IMR-90 (cell line): Measurements from ENCODE around the gene IQCK. TPM values are rescaled to one million over a fixed set of nuclear protein-coding genes. Genes with fewer than 3 reads are reported as not detected.

Source experiments
- ATAC-seq: fragments of 200-7000 bp; cut with Tn5 transposase; 2 replicates; pipeline ENCODE4 v1.9.1; 2020; ENCODE audit warnings: low read depth, mild to moderate bottlenecking, moderate library complexity
- BruUV-seq: library from RNA; stranded (reverse); fragments of 400-500 nt; replicated peaks from 2 replicates; lab custom pipeline; 2021; lab: Mats Ljungman, UMichigan
- CTCF ChIA-PET: fragments of 300-600 bp; formaldehyde crosslinking; extraction: SDS; loops from one replicate; lab custom pipeline; 2021; ENCODE audit warnings: antibody characterized with exemption; lab: Yijun Ruan, JAX
- POLR2A ChIA-PET: fragments of 300-600 bp; sonication (Branson Sonifier 250); formaldehyde crosslinking; loops from one replicate; lab custom pipeline; 2022; ENCODE audit warnings: antibody characterized with exemption; ENCODE audit not compliant: unreplicated experiment; lab: Charles Lee
- DNase-seq: peaks from one replicate; pipeline ENCODE4 v3.0.0; 2013
- H2AFZ ChIP-seq: replicated peaks from 2 replicates; pipeline ENCODE3; 2013; ENCODE audit warnings: low read length, mild to moderate bottlenecking; ENCODE audit not compliant: poor library complexity
- H2AK5ac ChIP-seq: 2 replicates; pipeline ENCODE4 v1.6.1; 2013; ENCODE audit warnings: low read depth, low read length, inconsistent platforms
- H2AK9ac ChIP-seq: replicated peaks from 2 replicates; pipeline ENCODE3; 2013; ENCODE audit warnings: mild to moderate bottlenecking, low read depth, low read length, moderate library complexity; ENCODE audit not compliant: poor library complexity
- H2BK120ac ChIP-seq: 2 replicates; pipeline ENCODE4 v1.6.1; 2013; ENCODE audit warnings: low read depth, low read length, inconsistent platforms
- H2BK15ac ChIP-seq: 3 replicates; pipeline ENCODE4 v1.6.1; 2013; ENCODE audit warnings: low read depth, low read length, inconsistent platforms
- H2BK20ac ChIP-seq: 2 replicates; pipeline ENCODE4 v1.6.1; 2013; ENCODE audit warnings: low read depth, mild to moderate bottlenecking, inconsistent platforms, low read length, moderate library complexity
- H2BK5ac ChIP-seq: 2 replicates; pipeline ENCODE4 v1.6.1; 2013; ENCODE audit warnings: mild to moderate bottlenecking, low read depth, low read length, inconsistent platforms; ENCODE audit not compliant: poor library complexity, severe bottlenecking
- H3K14ac ChIP-seq: replicated peaks from 2 replicates; pipeline ENCODE4 v1.6.1; 2013; ENCODE audit warnings: low read depth, low read length, inconsistent platforms
- H3K18ac ChIP-seq: 2 replicates; pipeline ENCODE4 v1.6.1; 2013; ENCODE audit warnings: low read depth, low read length, control low read depth
- H3K23ac ChIP-seq: 2 replicates; pipeline ENCODE4 v1.6.1; 2013; ENCODE audit warnings: low read depth, low read length, inconsistent platforms
- H3K27ac ChIP-seq: 2 replicates; pipeline ENCODE4 v1.5.1; 2013; ENCODE audit warnings: mild to moderate bottlenecking, control low read depth, low read length; ENCODE audit not compliant: insufficient read depth
- H3K27me3 ChIP-seq: 2 replicates; pipeline ENCODE4 v1.6.1; 2013; ENCODE audit warnings: low read length; ENCODE audit not compliant: control insufficient read depth, insufficient read depth
- H3K36me3 ChIP-seq: 2 replicates; pipeline ENCODE4 v1.6.1; 2013; ENCODE audit warnings: low read length, mixed read lengths; ENCODE audit not compliant: control insufficient read depth, insufficient read depth
- H3K4ac ChIP-seq: 2 replicates; pipeline ENCODE4 v1.6.1; 2013; ENCODE audit warnings: low read depth, low read length, inconsistent platforms
- H3K4me1 ChIP-seq: 2 replicates; pipeline ENCODE4 v1.6.1; 2013; ENCODE audit warnings: low read length, mixed read lengths; ENCODE audit not compliant: control insufficient read depth, insufficient read depth
- H3K4me2 ChIP-seq: 2 replicates; pipeline ENCODE4 v1.6.1; 2013; ENCODE audit warnings: low read depth, mild to moderate bottlenecking, control low read depth, low read length, moderate library complexity
- H3K4me3 ChIP-seq: 2 replicates; pipeline ENCODE4 v1.5.1; 2013; ENCODE audit warnings: low read depth, mild to moderate bottlenecking, control low read depth, low read length, moderate library complexity; ENCODE audit not compliant: insufficient read depth
- H3K56ac ChIP-seq: 2 replicates; pipeline ENCODE4 v1.6.1; 2013; ENCODE audit warnings: low read length, inconsistent platforms; ENCODE audit not compliant: insufficient read depth; ENCODE audit errors: extremely low read depth
- H3K79me1 ChIP-seq, 2 experiments: 2 replicates each; pipeline ENCODE4 v1.6.1; 2013; ENCODE audit warnings: low read length in 2 of 2, inconsistent platforms in 1 of 2, low read depth in 1 of 2
- H3K9ac ChIP-seq: 2 replicates; pipeline ENCODE4 v1.6.1; 2013; ENCODE audit warnings: low read depth, low read length, control low read depth
- H3K9me1 ChIP-seq: 2 replicates; pipeline ENCODE4 v1.6.1; 2013; ENCODE audit warnings: low read length, inconsistent platforms; ENCODE audit not compliant: insufficient read depth
- H3K9me3 ChIP-seq: 2 replicates; pipeline ENCODE4 v1.6.1; 2013; ENCODE audit warnings: low read length; ENCODE audit not compliant: control insufficient read depth, insufficient read depth
- H4K20me1 ChIP-seq: 2 replicates; pipeline ENCODE4 v1.6.1; 2013; ENCODE audit warnings: low read length, inconsistent platforms; ENCODE audit not compliant: insufficient read depth
- H4K5ac ChIP-seq: 2 replicates; pipeline ENCODE4 v1.6.1; 2013; ENCODE audit warnings: mild to moderate bottlenecking, low read depth, low read length, control low read depth
- H4K8ac ChIP-seq, 2 experiments: 2 replicates each; pipeline ENCODE4 v1.6.1; 2013; ENCODE audit warnings: low read depth in 2 of 2, low read length in 2 of 2, control low read depth in 1 of 2, inconsistent platforms in 1 of 2
- H4K91ac ChIP-seq: 2 replicates; pipeline ENCODE4 v1.6.1; 2013; ENCODE audit warnings: low read depth, low read length, inconsistent platforms; ENCODE audit not compliant: insufficient read depth
- BHLHE40 ChIP-seq: fragments of 150-350 bp; IDR thresholded peaks from 2 replicates; pipeline ENCODE4 v1.6.1; 2016; ENCODE audit warnings: mild to moderate bottlenecking, low read depth, low read length
- CEBPB ChIP-seq: IDR thresholded peaks from 2 replicates; pipeline ENCODE4 v1.6.1; 2012; ENCODE audit warnings: low read depth, low read length, improper control_type of control experiment
- CHD1 ChIP-seq: IDR thresholded peaks from 2 replicates; pipeline ENCODE4 v1.6.1; 2012; ENCODE audit warnings: low read depth, low read length, improper control_type of control experiment
- CTCF ChIP-seq: conservative IDR thresholded peaks from 2 replicates; pipeline ENCODE4 v1.5.1; 2012; ENCODE audit warnings: mild to moderate bottlenecking, low read depth, low read length, improper control_type of control experiment
- FOS ChIP-seq: fragments of 150-350 bp; IDR thresholded peaks from 2 replicates; pipeline ENCODE4 v1.6.1; 2016; ENCODE audit warnings: low read depth, low read length
- MAFK ChIP-seq: IDR thresholded peaks from 2 replicates; pipeline ENCODE4 v1.6.1; 2012; ENCODE audit warnings: low read depth, low read length, improper control_type of control experiment
- MAZ ChIP-seq: IDR thresholded peaks from 2 replicates; pipeline ENCODE4 v1.6.1; 2012; ENCODE audit warnings: low read depth, mild to moderate bottlenecking, low read length, improper control_type of control experiment, moderate library complexity, borderline replicate concordance
- MXI1 ChIP-seq: IDR thresholded peaks from 2 replicates; pipeline ENCODE4 v1.6.1; 2012; ENCODE audit warnings: low read depth, mild to moderate bottlenecking, low read length, moderate library complexity, borderline replicate concordance
- NFE2L2 ChIP-seq: fragments of 150-350 bp; IDR thresholded peaks from 2 replicates; pipeline ENCODE4 v1.6.1; 2016; ENCODE audit warnings: low read depth, mild to moderate bottlenecking, low read length
- POLR2A ChIP-seq: IDR thresholded peaks from 2 replicates; pipeline ENCODE4 v1.6.1; 2012; ENCODE audit warnings: mild to moderate bottlenecking, low read depth, low read length
- RAD21 ChIP-seq: IDR thresholded peaks from 2 replicates; pipeline ENCODE4 v1.6.1; 2012; ENCODE audit warnings: low read length, improper control_type of control experiment
- RCOR1 ChIP-seq: IDR thresholded peaks from 2 replicates; pipeline ENCODE4 v1.6.1; 2012; ENCODE audit warnings: mild to moderate bottlenecking, low read length, improper control_type of control experiment; ENCODE audit not compliant: insufficient replicate concordance
- RFX5 ChIP-seq: IDR thresholded peaks from 2 replicates; pipeline ENCODE4 v1.8.0; 2012; ENCODE audit warnings: low read depth, mild to moderate bottlenecking, low read length, moderate library complexity
- SMC3 ChIP-seq: fragments of 150-350 bp; IDR thresholded peaks from 2 replicates; pipeline ENCODE4 v1.6.1; 2016; ENCODE audit warnings: low read depth, mild to moderate bottlenecking, antibody characterized with exemption, low read length, moderate library complexity
- WGBS, 2 experiments: methylation state at CpG; one replicate each; pipeline versions ENCODE4 v1.1.5 to v1.1.7; 2013; ENCODE audit warnings: missing lambda C conversion rate in 2 of 2; ENCODE audit not compliant: insufficient read length in 1 of 2; ENCODE audit errors: extremely low coverage in 2 of 2; 5-methylcytosine and 5-hydroxymethylcytosine counted together
- dilution Hi-C: fragments of 300-500 bp; cut with HindIII; formaldehyde crosslinking; loops from one replicate; pipeline ENCODE4 v1.14.3; 2018; ENCODE audit warnings: low sequenced_read_pairs; ENCODE audit not compliant: unreplicated experiment
- in situ Hi-C: fragments of 300-500 bp; cut with MboI; formaldehyde crosslinking; loops from 3 replicates; pipeline ENCODE4 v1.14.3; 2019; ENCODE audit warnings: low sequenced_read_pairs, inconsistent platforms, mixed read lengths
- intact Hi-C: fragments of 100-400 bp; cut with micrococcal nuclease; formaldehyde crosslinking; loops from 2 replicates; pipeline ENCODE4 v1.10.0; 2022
- polyA plus RNA-seq, 3 experiments: library from polyadenylated mRNA; depleted of rRNA; stranded (reverse); fragments of >200 nt; gene quantifications; 2 replicates each; pipeline ENCODE4 v1.2.3, GENCODE V29; 2012; ENCODE audit warnings: low replicate concordance in 1 of 3
- total RNA-seq: library from RNA; depleted of rRNA; stranded (reverse); fragments of >200 nt; gene quantifications from 2 replicates; pipeline ENCODE4 v1.2.3, GENCODE V29; 2012
- TF ChIP-seq, protein P1 (sequence below): fragments of 150-350 bp; IDR thresholded peaks from 2 replicates; pipeline ENCODE4 v1.6.1; 2016; ENCODE audit warnings: low read depth, mild to moderate bottlenecking, low read length, moderate library complexity, borderline replicate concordance
- TF ChIP-seq, protein P2 (sequence below): fragments of 150-350 bp; IDR thresholded peaks from 2 replicates; pipeline ENCODE4 v1.6.1; 2017; ENCODE audit warnings: mild to moderate bottlenecking, antibody characterized with exemption, low read length, low read depth

Gene IQCK
- total and polyA plus RNA-seq, 2 of the 4 experiments (the other 2 are of a cell fraction): 4.1 to 5.4 TPM

DNA sequence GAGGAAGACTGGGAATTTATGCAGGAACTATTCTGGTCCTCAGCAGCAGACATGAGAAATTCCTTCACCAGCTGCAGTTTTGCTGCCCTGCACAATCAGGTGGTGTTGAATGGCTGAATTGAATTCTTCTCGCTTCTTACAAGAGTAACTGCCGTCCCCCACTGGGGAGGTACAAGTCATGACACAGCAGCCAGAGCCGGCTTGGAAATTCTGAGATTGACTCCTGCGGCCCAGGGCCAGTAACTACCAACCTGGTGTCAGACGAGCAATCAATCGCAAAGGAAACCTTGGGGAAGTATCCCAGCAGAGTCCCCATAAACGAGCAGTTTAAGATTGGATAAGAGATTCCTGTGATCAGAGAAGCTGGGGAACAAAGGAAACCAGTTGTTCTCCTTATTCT lies 30.8 kb upstream of the IQCK start:
- no peak overlapping the region for H4K91ac ChIP-seq

More for the DNA sequence above, 30.8 kb upstream of the IQCK start:
- no peak overlapping the region for H4K5ac ChIP-seq
- CTCF ChIA-PET: no interaction called here
- DNase-seq: no peak
- H3K4ac ChIP-seq: no peak overlapping the region
- no peak overlapping the region for H2BK120ac ChIP-seq
- in situ Hi-C loops (no loop called here), intact Hi-C loops (no loop called here), dilution Hi-C loops (no loop called here)
- H3K4me1 ChIP-seq: no peaks in the 10 kb centered on the region
- POLR2A ChIA-PET: no interaction called here
- no peak overlapping the region for H3K23ac ChIP-seq
- H3K9ac ChIP-seq: no peak overlapping the region
- no TSS peak for BruUV-seq
- no peak overlapping the region for H2AK5ac ChIP-seq
- H3K27ac ChIP-seq: no peak overlapping the region
- peaks cover 51% of the 10 kb centered on the region for H3K36me3 ChIP-seq
- H3K18ac ChIP-seq: no peak overlapping the region
- no peak overlapping the region for H3K56ac ChIP-seq
- no peak overlapping the region for H2BK5ac ChIP-seq
- no peak overlapping the region for H4K8ac ChIP-seq
- ATAC-seq: no peak
- H3K14ac ChIP-seq: no peak overlapping the region
- H3K9me3 ChIP-seq: peaks cover 2% of the 10 kb centered on the region
- H3K9me1 ChIP-seq: peaks cover 10% of the 10 kb centered on the region; the same call in 1 of the 2 replicates
- H2AFZ ChIP-seq: no peak overlapping the region
- TF ChIP-seq RAD21: no peak
- no peak for TF ChIP-seq BHLHE40
- no peak for TF ChIP-seq POLR2A
- TF ChIP-seq MXI1: no peak
- TF ChIP-seq MAZ: no peak
- TF ChIP-seq, protein P1, sequence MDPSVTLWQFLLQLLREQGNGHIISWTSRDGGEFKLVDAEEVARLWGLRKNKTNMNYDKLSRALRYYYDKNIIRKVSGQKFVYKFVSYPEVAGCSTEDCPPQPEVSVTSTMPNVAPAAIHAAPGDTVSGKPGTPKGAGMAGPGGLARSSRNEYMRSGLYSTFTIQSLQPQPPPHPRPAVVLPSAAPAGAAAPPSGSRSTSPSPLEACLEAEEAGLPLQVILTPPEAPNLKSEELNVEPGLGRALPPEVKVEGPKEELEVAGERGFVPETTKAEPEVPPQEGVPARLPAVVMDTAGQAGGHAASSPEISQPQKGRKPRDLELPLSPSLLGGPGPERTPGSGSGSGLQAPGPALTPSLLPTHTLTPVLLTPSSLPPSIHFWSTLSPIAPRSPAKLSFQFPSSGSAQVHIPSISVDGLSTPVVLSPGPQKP: no peak
- no peak for TF ChIP-seq CTCF
- no peak for TF ChIP-seq RCOR1
- TF ChIP-seq NFE2L2: no peak
- TF ChIP-seq, protein P2, sequence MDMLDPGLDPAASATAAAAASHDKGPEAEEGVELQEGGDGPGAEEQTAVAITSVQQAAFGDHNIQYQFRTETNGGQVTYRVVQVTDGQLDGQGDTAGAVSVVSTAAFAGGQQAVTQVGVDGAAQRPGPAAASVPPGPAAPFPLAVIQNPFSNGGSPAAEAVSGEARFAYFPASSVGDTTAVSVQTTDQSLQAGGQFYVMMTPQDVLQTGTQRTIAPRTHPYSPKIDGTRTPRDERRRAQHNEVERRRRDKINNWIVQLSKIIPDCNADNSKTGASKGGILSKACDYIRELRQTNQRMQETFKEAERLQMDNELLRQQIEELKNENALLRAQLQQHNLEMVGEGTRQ: no peak
- TF ChIP-seq SMC3: no peak
- no peak for TF ChIP-seq CEBPB
- TF ChIP-seq MAFK: no peak
- no peak for TF ChIP-seq RFX5
- no peak for TF ChIP-seq CHD1
- no peak for TF ChIP-seq FOS
- H3K4me3 ChIP-seq: no peak overlapping the region
- H3K4me2 ChIP-seq: no peak overlapping the region
- H3K27me3 ChIP-seq: no peaks in the 10 kb centered on the region
- H4K20me1 ChIP-seq: no peaks in the 10 kb centered on the region
- no peak overlapping the region for H2BK15ac ChIP-seq
- no peak overlapping the region for H2AK9ac ChIP-seq
- H3K79me1 ChIP-seq: peaks cover 3 to 11% of the 10 kb centered on the region in 2 experiments; a peak in 2 of 4 replicates
- no peak overlapping the region for H2BK20ac ChIP-seq
- WGBS, 2 experiments: no CpG with 5 or more reads among the region's 7 CpGs
